Esophagus muscularis mucosa (tissue), 4 donors: ENCODE measurements around the gene C1orf210. TPM values are rescaled to one million over a fixed set of nuclear protein-coding genes. Genes with fewer than 3 reads are reported as not detected.
A peak's percentile ranks its signal among the peaks of the same experiment; 100 is the strongest.

Experiments
- DNase-seq: peaks from one replicate; pipeline ENCODE4 v3.0.0-alpha.2; 2017; ENCODE audit errors: extremely low spot score
- H3K27ac ChIP-seq, 4 donors: fragments of 200-600 bp; sonication (generic); replicated peaks in 1 of 4; 1 replicate in 3 of 4; 2 replicates in 1 of 4; pipeline ENCODE4 v1.5.1; 2016 to 2019; ENCODE audit warnings: mild to moderate bottlenecking in 1 of 4
- H3K27me3 ChIP-seq, 4 donors: fragments of 200-600 bp; sonication (generic); one replicate each; pipeline versions ENCODE4 v1.5.1 to v1.6.0; 2016 to 2019
- H3K36me3 ChIP-seq, 4 donors: fragments of 200-600 bp; sonication (generic); one replicate each; pipeline ENCODE4 v1.5.1; 2016 to 2019
- H3K4me1 ChIP-seq, 4 donors: fragments of 200-600 bp; sonication (generic); one replicate each; pipeline ENCODE4 v1.5.1; 2016 to 2019
- H3K4me3 ChIP-seq, 4 donors: fragments of 200-600 bp; sonication (generic); 1 replicate in 2 of 4; 2 replicates in 2 of 4; pipeline ENCODE4 v1.5.1; 2016 to 2019; ENCODE audit warnings: mild to moderate bottlenecking in 4 of 4, moderate library complexity in 1 of 4
- H3K9me3 ChIP-seq, 4 donors: fragments of 200-600 bp; sonication (generic); 1 replicate in 3 of 4; 2 replicates in 1 of 4; pipeline ENCODE4 v1.5.1; 2016 to 2019
- CTCF ChIP-seq, 3 experiments: fragments of 200-600 bp in 2 of 3; fragments of 450-650 bp in 1 of 3; sonication (generic) in 2 of 3; IDR thresholded peaks; one replicate each; pipeline ENCODE4 v1.5.1; 2017 to 2019; ENCODE audit warnings: antibody characterized with exemption in 3 of 3, mild to moderate bottlenecking in 2 of 3, moderate library complexity in 1 of 3
- EP300 ChIP-seq: sonication (generic); formaldehyde crosslinking; IDR thresholded peaks from one replicate; pipeline ENCODE4 v1.6.1; 2017; ENCODE audit warnings: antibody characterized with exemption
- POLR2A ChIP-seq: fragments of 450-650 bp; IDR thresholded peaks from one replicate; pipeline ENCODE4 v1.6.1; 2017; ENCODE audit warnings: antibody characterized with exemption, moderate library complexity, mild to moderate bottlenecking, low read depth
- POLR2AphosphoS5 ChIP-seq, 2 donors: sonication (generic); formaldehyde crosslinking; IDR thresholded peaks; one replicate each; pipeline ENCODE4 v1.6.1; 2017; ENCODE audit warnings: antibody characterized with exemption in 2 of 2
- WGBS: methylation state at CpG from one replicate; pipeline ENCODE4 v1.1.5; 2018; 5-methylcytosine and 5-hydroxymethylcytosine counted together
- intact Hi-C: fragments of 100-400 bp; cut with DNase I; formaldehyde crosslinking; loops from one replicate; pipeline ENCODE4 v1.15.1; 2023
- total RNA-seq, 4 donors: library from RNA; depleted of rRNA; stranded (reverse); fragments of >200 nt; gene quantifications; one replicate each; pipeline versions ENCODE4 v1.1.0 to v1.2.1, GENCODE V29; 2016

The C1orf210 gene
- total RNA-seq, 4 donors from 2014 or later, result not detected

GRCh38 chr1:43270421-43271095, 14.8 kb downstream of the C1orf210 start:
- H3K4me3 ChIP-seq, result peak overlapping the region in 1 of 4 donors; percentile 22

DNA sequence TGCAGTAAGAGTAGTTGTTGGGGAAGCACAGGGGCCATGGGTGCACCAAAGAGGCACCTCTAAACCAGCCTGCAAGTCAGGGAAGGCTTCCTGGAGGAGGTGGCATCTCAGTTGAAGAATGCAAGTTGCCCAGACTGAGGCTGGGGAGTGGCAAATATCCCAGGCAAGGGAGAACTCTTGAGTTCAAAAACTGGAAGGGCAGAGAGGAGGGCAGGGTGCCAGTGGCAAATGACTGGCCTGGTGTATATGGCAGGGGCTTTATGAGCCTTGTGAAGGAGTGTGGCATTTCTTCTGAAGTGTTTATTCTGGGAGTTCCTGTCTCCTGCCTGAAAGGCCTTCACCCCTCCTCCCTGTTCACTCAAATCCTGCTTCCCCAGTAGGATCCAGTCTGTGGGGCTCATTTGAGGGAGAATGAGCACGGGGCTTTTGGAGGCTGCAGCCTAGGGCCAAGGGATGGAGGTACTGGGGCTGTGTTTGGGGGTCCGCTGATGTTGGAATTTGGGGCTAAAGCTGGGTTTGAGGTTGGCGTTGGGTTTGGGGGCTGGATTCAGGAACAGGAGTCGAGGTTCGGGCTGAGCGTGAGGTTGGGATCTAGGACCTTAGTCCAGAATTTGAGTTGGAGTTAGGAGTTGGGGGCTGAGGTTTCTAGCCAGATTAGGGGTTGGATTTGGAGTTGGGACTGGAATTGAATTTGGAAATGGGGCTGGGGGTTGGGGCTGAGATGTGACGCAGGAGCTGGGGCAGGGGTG, 15.6 kb downstream of the C1orf210 start, which contains the start of gene TMEM125:
TSS of gene TMEM125 (plus strand) at position 357 of the 749 bp plus-strand sequence. CDS start 2,740 bp downstream, outside the sequence.
- Histone ChIP-seq H3K36me3 (no peaks in the 10 kb centered on the region), H3K27me3 (peaks cover 0 to 57% (median 11%) of the 10 kb centered on the region in 4 donors), H3K9me3 (no peaks in the 10 kb centered on the region), H3K4me1 (peaks cover 0 to 10% (median 4%) of the 10 kb centered on the region in 4 donors), H3K27ac (no peak within 1 kb of the TSS), H3K4me3 (peak within 1 kb of the TSS in 1 of 4 donors; percentile 22)
- 76% methylated on average over 7 of the region's 7 CpGs for WGBS
- TF ChIP-seq CTCF (IDR thresholded peaks at IDR 0.05) (no peak), EP300 (no peak), POLR2A (no peak)
- intact Hi-C loops, result no loop called here
- DNase-seq, result no peak

More at GRCh38 chr1:43270421-43271095, 14.8 kb downstream of the C1orf210 start:
- WGBS, result 12% methylated on average over 14 of the region's 29 CpGs
- no peak for DNase-seq
- peaks cover 0 to 10% (median 4%) of the 10 kb centered on the region in 4 donors for H3K4me1 ChIP-seq
- no peaks in the 10 kb centered on the region for H3K36me3 ChIP-seq
- intact Hi-C loops, result no loop called here
- no peak overlapping the region for H3K27ac ChIP-seq
- peaks cover 0 to 58% (median 11%) of the 10 kb centered on the region in 4 donors for H3K27me3 ChIP-seq
- no peaks in the 10 kb centered on the region for H3K9me3 ChIP-seq
- no peak for TF ChIP-seq POLR2AphosphoS5 (IDR thresholded peaks at IDR 0.05)
- TF ChIP-seq POLR2A, result no peak
- no peak for TF ChIP-seq EP300
- TF ChIP-seq CTCF (IDR thresholded peaks at IDR 0.05), result no peak

GRCh38 chr1:43267818-43268425, 17.5 kb downstream of the C1orf210 start:
- WGBS, result 90% methylated on average over 3 of the region's 3 CpGs
- no peak for DNase-seq

DNA sequence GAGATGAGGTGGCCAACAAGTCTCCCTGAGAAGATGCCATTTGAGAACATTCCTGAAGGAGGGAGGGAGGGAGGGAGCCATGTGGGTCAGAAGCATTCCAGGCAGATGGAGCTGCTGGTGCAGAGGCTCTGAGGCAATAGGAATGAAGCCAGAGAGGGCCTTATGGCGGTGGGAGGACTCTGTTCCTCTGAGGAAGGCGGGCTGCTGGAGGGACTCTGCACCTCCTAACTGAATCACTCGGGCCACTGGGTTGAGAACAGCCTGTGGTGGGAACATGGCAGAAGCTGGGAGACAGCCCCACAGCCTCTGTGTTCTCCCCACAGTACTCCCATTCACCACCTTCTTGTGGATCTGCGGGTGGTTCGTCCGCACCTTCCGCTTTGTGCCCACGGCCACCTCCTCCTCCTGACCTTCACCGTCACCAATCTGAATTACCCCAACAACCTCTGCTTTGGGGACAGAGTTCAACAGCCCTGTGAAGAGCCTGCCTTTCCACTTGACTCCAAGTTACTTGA, 18.0 kb downstream of the C1orf210 start:
- peaks cover 0 to 10% (median 4%) of the 10 kb centered on the region in 4 donors for H3K4me1 ChIP-seq
- WGBS, result 89% methylated on average over 9 of the region's 9 CpGs
- DNase-seq, result no peak

More at GRCh38 chr1:43267818-43268425, 17.5 kb downstream of the C1orf210 start:
- Histone ChIP-seq H3K9me3 (no peaks in the 10 kb centered on the region), H3K27me3 (peaks cover 0 to 38% (median 11%) of the 10 kb centered on the region in 4 donors), H3K27ac (no peak overlapping the region), H3K4me1 (peaks cover 0 to 10% (median 4%) of the 10 kb centered on the region in 4 donors), H3K36me3 (no peaks in the 10 kb centered on the region), H3K4me3 (no peak overlapping the region)
- intact Hi-C loops, result no loop called here
- no peak for TF ChIP-seq POLR2A
- no peak for TF ChIP-seq EP300
- no peak for TF ChIP-seq CTCF (IDR thresholded peaks at IDR 0.05)
- TF ChIP-seq POLR2AphosphoS5 (IDR thresholded peaks at IDR 0.05), result no peak

More for the DNA sequence above, 18.0 kb downstream of the C1orf210 start:
- TF ChIP-seq CTCF (IDR thresholded peaks at IDR 0.05) (no peak), EP300 (no peak), POLR2AphosphoS5 (IDR thresholded peaks at IDR 0.05) (no peak), POLR2A (no peak)
- intact Hi-C loops, result no loop called here
- H3K27ac ChIP-seq, result no peak overlapping the region
- no peaks in the 10 kb centered on the region for H3K36me3 ChIP-seq
- peaks cover 0 to 35% (median 11%) of the 10 kb centered on the region in 4 donors for H3K27me3 ChIP-seq
- no peak overlapping the region for H3K4me3 ChIP-seq
- no peaks in the 10 kb centered on the region for H3K9me3 ChIP-seq
